Esophagus muscularis mucosa (tissue), 4 donors: ENCODE results near the gene MFF.

Experiments used
- CTCF ChIP-seq, 3 experiments: fragments of 200-600 bp in 2 of 3; fragments of 450-650 bp in 1 of 3; sonication (generic) in 2 of 3; IDR thresholded peaks; one replicate each; pipeline ENCODE4 v1.5.1; 2017 to 2019; ENCODE audit warnings: antibody characterized with exemption in 3 of 3, mild to moderate bottlenecking in 2 of 3, moderate library complexity in 1 of 3
- EP300 ChIP-seq: sonication (generic); formaldehyde crosslinking; IDR thresholded peaks from one replicate; pipeline ENCODE4 v1.6.1; 2017; ENCODE audit warnings: antibody characterized with exemption
- POLR2A ChIP-seq: fragments of 450-650 bp; IDR thresholded peaks from one replicate; pipeline ENCODE4 v1.6.1; 2017; ENCODE audit warnings: antibody characterized with exemption, moderate library complexity, mild to moderate bottlenecking, low read depth
- POLR2AphosphoS5 ChIP-seq, 2 donors: sonication (generic); formaldehyde crosslinking; IDR thresholded peaks; one replicate each; pipeline ENCODE4 v1.6.1; 2017; ENCODE audit warnings: antibody characterized with exemption in 2 of 2

GRCh38 chr2:227313310-227313709, 11.7 kb upstream of the MFF start:
- TF ChIP-seq CTCF (IDR thresholded peaks at IDR 0.05) = no peak
- TF ChIP-seq EP300 = no peak
- TF ChIP-seq POLR2AphosphoS5 (IDR thresholded peaks at IDR 0.05) = no peak
- no peak for TF ChIP-seq POLR2A
